HEK293T (cell line): ENCODE data around the gene SURF4.

Experiments
- BHLHE40 ChIP-seq: fragments of 450-650 bp; IDR thresholded peaks from 2 replicates; pipeline ENCODE4 v1.6.1; 2016; ENCODE audit warnings: mild to moderate bottlenecking, moderate library complexity, borderline replicate concordance
- CTBP1 ChIP-seq: fragments of 450-650 bp; IDR thresholded peaks from 2 replicates; pipeline ENCODE4 v1.6.1; 2016; ENCODE audit warnings: borderline replicate concordance
- ELF4 ChIP-seq: fragments of 450-650 bp; IDR thresholded peaks from 2 replicates; pipeline ENCODE4 v1.6.1; 2017; ENCODE audit warnings: antibody characterized with exemption
- FOXA1 ChIP-seq: fragments of 450-650 bp; IDR thresholded peaks from 2 replicates; pipeline ENCODE4 v1.6.1; 2016; ENCODE audit warnings: mild to moderate bottlenecking
- FOXK2 ChIP-seq: fragments of 450-650 bp; IDR thresholded peaks from 2 replicates; pipeline ENCODE4 v1.6.1; 2016; ENCODE audit warnings: mild to moderate bottlenecking
- FOXM1 ChIP-seq: fragments of 450-650 bp; IDR thresholded peaks from 2 replicates; pipeline ENCODE4 v1.6.1; 2017; ENCODE audit warnings: mild to moderate bottlenecking, borderline replicate concordance
- NFRKB ChIP-seq: fragments of 450-650 bp; IDR thresholded peaks from 2 replicates; pipeline ENCODE4 v1.6.1; 2016; ENCODE audit warnings: mild to moderate bottlenecking, moderate library complexity
- PKNOX1 ChIP-seq: fragments of 450-650 bp; IDR thresholded peaks from 2 replicates; pipeline ENCODE4 v1.6.1; 2016
- SP1 ChIP-seq: fragments of 450-650 bp; IDR thresholded peaks from 2 replicates; pipeline ENCODE4 v1.6.1; 2017
- SUZ12 ChIP-seq: fragments of 450-650 bp; IDR thresholded peaks from 2 replicates; pipeline ENCODE4 v1.6.1; 2016; ENCODE audit warnings: mild to moderate bottlenecking
- TARDBP ChIP-seq: fragments of 450-650 bp; IDR thresholded peaks from 2 replicates; pipeline ENCODE4 v1.6.1; 2016

GRCh38 chr9:133355881-133356357 lies 19.9 kb downstream of the SURF4 start:
- TF ChIP-seq FOXA1, result no peak
- no peak for TF ChIP-seq SP1
- no peak for TF ChIP-seq ELF4
- TF ChIP-seq FOXK2, result no peak
- no peak for TF ChIP-seq PKNOX1
- TF ChIP-seq BHLHE40, result no peak
- no peak for TF ChIP-seq NFRKB
- TF ChIP-seq FOXM1, result no peak
- no peak for TF ChIP-seq CTBP1
- no peak for TF ChIP-seq SUZ12
- TF ChIP-seq TARDBP, result no peak
